Endothelial cell of umbilical vein (primary cell): ENCODE measurements around the gene STX16.

ENCODE experiments used
- CTCF ChIP-seq, 2 donors: IDR thresholded peaks; 1 replicate in 1 of 2; 2 replicates in 1 of 2; pipeline ENCODE4 v1.5.1; 2011; ENCODE audit warnings: low read length in 2 of 2, mild to moderate bottlenecking in 2 of 2, moderate library complexity in 2 of 2, control low read depth in 1 of 2, inconsistent platforms in 1 of 2, low read depth in 1 of 2; ENCODE audit not compliant: insufficient read depth in 1 of 2; ENCODE audit errors: extremely low read depth in 1 of 2
- EZH2 ChIP-seq: IDR thresholded peaks from 2 replicates; pipeline ENCODE4 v1.6.1; 2012; ENCODE audit warnings: borderline replicate concordance, low read depth, mild to moderate bottlenecking, moderate library complexity, low read length, inconsistent platforms; ENCODE audit not compliant: severe bottlenecking
- GATA2 ChIP-seq: IDR thresholded peaks from 2 replicates; pipeline ENCODE4 v1.7.0; 2011; ENCODE audit warnings: low read depth, mild to moderate bottlenecking, moderate library complexity, mixed read lengths, low read length; ENCODE audit not compliant: insufficient read length, insufficient read depth
- POLR2A ChIP-seq: IDR thresholded peaks from 2 replicates; pipeline ENCODE4 v1.6.1; 2012; ENCODE audit warnings: low read depth, mild to moderate bottlenecking, control low read depth, low read length
- POLR2AphosphoS5 ChIP-seq: IDR thresholded peaks from 2 replicates; pipeline ENCODE4 v1.6.1; 2012; ENCODE audit warnings: low read depth, mild to moderate bottlenecking, control low read depth, low read length, moderate library complexity; ENCODE audit not compliant: insufficient read depth

GRCh38 chr20:58610071-58610800 lies 40.8 kb upstream of the STX16 start:
- no peak for TF ChIP-seq POLR2A
- no peak for TF ChIP-seq CTCF (IDR thresholded peaks at IDR 0.05; ENCODE audit: extremely low read depth in 1 of 2, insufficient read depth in 1 of 2, low read depth in 1 of 2, low read length in 2 of 2)
- no peak for TF ChIP-seq GATA2
- TF ChIP-seq POLR2AphosphoS5: no peak
- TF ChIP-seq EZH2: no peak
